ENCODE results near the gene CARD11. TPM values are rescaled to one million over a fixed set of nuclear protein-coding genes. Genes with fewer than 3 reads are reported as not detected.

CARD11 gene
- total RNA-seq, 1 donor from 2014 or later: 5.8 TPM

- DNase-seq (no peak), ATAC-seq (no peak)
- no peak overlapping the region for H3K27ac ChIP-seq
- H3K4me1 ChIP-seq: no peaks in the 10 kb centered on the region
- no peaks in the 10 kb centered on the region for H3K27me3 ChIP-seq
- TF ChIP-seq CTCF (IDR thresholded peaks at IDR 0.05): no peak
- no peaks in the 10 kb centered on the region for H3K9me3 ChIP-seq
- no peaks in the 10 kb centered on the region for H3K36me3 ChIP-seq
- intact Hi-C loops (cut with DNase I): no loop called here
- no peak overlapping the region for H3K4me3 ChIP-seq
Observed at GRCh38 chr7:3008386-3008785, 35.3 kb downstream of the CARD11 start.

DNA sequence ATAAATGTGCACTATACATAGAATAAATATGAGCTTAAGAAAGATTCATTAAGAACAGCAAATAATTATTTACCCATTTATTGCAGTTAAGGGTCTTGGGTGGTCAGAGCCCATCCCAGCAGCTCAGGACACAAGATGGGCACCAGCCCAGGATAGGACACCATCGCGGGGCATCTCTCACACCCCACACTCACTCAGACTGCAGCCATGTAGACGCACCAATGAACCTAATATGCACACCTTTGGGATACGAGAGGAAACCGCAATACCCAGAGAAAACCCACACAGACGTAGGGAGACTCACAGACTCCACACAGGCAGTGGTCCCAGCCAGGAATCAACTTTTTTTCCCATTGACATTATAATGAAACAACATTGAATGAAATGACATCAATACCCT is 36.0 kb downstream of the CARD11 start:
- Histone ChIP-seq H3K9me3 (no peaks in the 10 kb centered on the region), H3K4me1 (no peaks in the 10 kb centered on the region), H3K27me3 (no peaks in the 10 kb centered on the region), H3K27ac (no peak overlapping the region), H3K4me3 (no peak overlapping the region), H3K36me3 (no peaks in the 10 kb centered on the region)
- no peak for DNase-seq
- intact Hi-C loops (cut with DNase I): no loop called here
- no peak for ATAC-seq
- TF ChIP-seq CTCF (IDR thresholded peaks at IDR 0.05): no peak

GRCh38 chr7:3005257-3005656 is 38.4 kb downstream of the CARD11 start:
- no peak for TF ChIP-seq CTCF (IDR thresholded peaks at IDR 0.05)
- Histone ChIP-seq H3K4me1 (no peaks in the 10 kb centered on the region), H3K9me3 (no peaks in the 10 kb centered on the region), H3K36me3 (no peaks in the 10 kb centered on the region), H3K4me3 (no peak overlapping the region), H3K27ac (no peak overlapping the region), H3K27me3 (no peaks in the 10 kb centered on the region)
- DNase-seq (no peak), ATAC-seq (no peak)
- intact Hi-C loops (cut with DNase I): no loop called here

DNA sequence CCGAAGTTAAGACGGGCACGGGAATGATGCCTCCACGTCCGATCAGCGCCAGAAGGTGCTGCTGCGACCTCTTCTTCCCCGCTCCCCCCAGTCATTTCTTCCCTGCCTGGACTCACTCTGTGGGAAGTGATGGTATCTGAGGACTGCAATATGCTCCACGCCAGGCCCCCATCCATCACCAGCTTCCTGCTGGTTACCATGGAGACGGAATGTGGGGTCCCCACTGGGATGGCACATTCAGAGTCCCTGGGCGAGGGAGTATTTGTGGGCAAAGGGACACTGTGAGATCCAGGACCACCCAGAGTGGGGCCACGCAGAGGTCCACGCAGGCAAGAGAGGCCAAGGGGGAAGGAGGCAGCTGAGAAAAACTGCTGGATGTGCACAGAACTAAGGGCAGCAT is 39.7 kb downstream of the CARD11 start:
- no peak overlapping the region for H3K4me3 ChIP-seq
- no peaks in the 10 kb centered on the region for H3K9me3 ChIP-seq
- ATAC-seq (no peak), DNase-seq (peak; percentile 51)
- H3K4me1 ChIP-seq: no peaks in the 10 kb centered on the region
- H3K27me3 ChIP-seq: no peaks in the 10 kb centered on the region
- no peak overlapping the region for H3K27ac ChIP-seq
- no peaks in the 10 kb centered on the region for H3K36me3 ChIP-seq
- intact Hi-C loops (cut with DNase I): no loop called here
- TF ChIP-seq CTCF (IDR thresholded peaks at IDR 0.05): no peak

DNA sequence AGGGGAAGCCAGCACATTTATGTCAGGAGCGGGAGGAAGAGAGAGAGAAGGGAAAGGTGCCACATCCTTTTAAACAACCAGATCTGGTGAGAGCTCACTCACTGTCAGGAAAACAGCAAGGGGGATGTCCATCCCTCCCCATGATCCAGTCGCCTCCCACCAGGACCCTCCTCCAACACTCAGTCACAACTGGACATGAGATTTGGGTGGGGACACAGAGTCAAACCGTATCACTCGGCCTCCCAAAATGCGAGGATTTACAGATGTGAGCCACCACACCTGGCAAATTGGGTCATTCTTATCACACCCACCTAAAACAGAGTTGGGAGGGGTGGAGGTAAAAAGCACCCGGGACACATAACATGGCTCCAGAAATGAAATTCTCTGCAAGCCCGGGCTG is 41.0 kb downstream of the CARD11 start:
- H3K4me3 ChIP-seq: no peak overlapping the region

More for the DNA sequence above, 41.0 kb downstream of the CARD11 start:
- intact Hi-C loops (cut with DNase I): no loop called here
- H3K4me1 ChIP-seq: no peaks in the 10 kb centered on the region
- peak; percentile 4 for DNase-seq
- no peak for ATAC-seq
- H3K36me3 ChIP-seq: no peaks in the 10 kb centered on the region
- TF ChIP-seq CTCF (IDR thresholded peaks at IDR 0.05): no peak
- H3K27me3 ChIP-seq: no peaks in the 10 kb centered on the region
- H3K9me3 ChIP-seq: no peaks in the 10 kb centered on the region
- no peak overlapping the region for H3K27ac ChIP-seq

Measured in upper lobe of right lung (tissue), 1 donor.